ENCODE measurements around the gene CNTN1. TPM values are rescaled to one million over a fixed set of nuclear protein-coding genes. Genes with fewer than 3 reads are reported as not detected.

Gene CNTN1
- total and polyA plus RNA-seq, 2 experiments from 2014 or later: 4.2 to 4.7 TPM

- Histone ChIP-seq H3K27ac (no peak overlapping the region), H3K9me3 (ENCODE audit: low read depth) (no peaks in the 10 kb centered on the region), H3K27me3 (no peaks in the 10 kb centered on the region), H3K4me3 (no peak overlapping the region), H3K4me1 (ENCODE audit: low read depth) (no peaks in the 10 kb centered on the region), H3K36me3 (no peaks in the 10 kb centered on the region)
- TF ChIP-seq, protein P1, sequence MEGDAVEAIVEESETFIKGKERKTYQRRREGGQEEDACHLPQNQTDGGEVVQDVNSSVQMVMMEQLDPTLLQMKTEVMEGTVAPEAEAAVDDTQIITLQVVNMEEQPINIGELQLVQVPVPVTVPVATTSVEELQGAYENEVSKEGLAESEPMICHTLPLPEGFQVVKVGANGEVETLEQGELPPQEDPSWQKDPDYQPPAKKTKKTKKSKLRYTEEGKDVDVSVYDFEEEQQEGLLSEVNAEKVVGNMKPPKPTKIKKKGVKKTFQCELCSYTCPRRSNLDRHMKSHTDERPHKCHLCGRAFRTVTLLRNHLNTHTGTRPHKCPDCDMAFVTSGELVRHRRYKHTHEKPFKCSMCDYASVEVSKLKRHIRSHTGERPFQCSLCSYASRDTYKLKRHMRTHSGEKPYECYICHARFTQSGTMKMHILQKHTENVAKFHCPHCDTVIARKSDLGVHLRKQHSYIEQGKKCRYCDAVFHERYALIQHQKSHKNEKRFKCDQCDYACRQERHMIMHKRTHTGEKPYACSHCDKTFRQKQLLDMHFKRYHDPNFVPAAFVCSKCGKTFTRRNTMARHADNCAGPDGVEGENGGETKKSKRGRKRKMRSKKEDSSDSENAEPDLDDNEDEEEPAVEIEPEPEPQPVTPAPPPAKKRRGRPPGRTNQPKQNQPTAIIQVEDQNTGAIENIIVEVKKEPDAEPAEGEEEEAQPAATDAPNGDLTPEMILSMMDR (IDR thresholded peaks at IDR 0.05; ENCODE audit: low read depth, low read length): no peak
- peak in 1 of 2 donors; percentile 1 for DNase-seq (ENCODE audit: low read depth in 1 of 2, low spot score in 1 of 2)
Observed at GRCh38 chr12:41014643-41015020, 322.4 kb downstream of the CNTN1 start.

DNA sequence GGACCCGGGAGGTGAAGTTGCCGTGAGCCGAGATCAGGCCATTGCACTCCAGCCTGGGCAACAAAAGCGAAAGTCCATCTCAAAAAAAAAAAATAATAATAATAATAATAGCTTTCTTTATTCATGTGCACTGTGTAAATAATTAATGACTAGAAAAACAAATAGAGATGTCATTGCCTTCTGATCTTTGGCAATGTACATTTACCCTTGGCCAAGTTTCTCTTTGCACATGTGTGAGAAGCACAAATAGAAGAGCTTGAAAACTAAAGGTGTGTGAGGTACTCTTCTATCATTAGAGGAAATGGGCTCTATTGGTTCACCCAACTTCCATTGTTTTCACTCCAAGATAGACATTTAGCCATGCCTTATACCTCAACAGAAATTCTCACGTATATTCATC, 325.8 kb downstream of the CNTN1 start:
- Histone ChIP-seq H3K4me3 (no peak overlapping the region), H3K36me3 (no peaks in the 10 kb centered on the region), H3K27ac (no peak overlapping the region), H3K27me3 (no peaks in the 10 kb centered on the region), H3K9me3 (ENCODE audit: low read depth) (no peaks in the 10 kb centered on the region), H3K4me1 (ENCODE audit: low read depth) (no peaks in the 10 kb centered on the region)
- no peak for DNase-seq (ENCODE audit: low read depth in 1 of 2, low spot score in 1 of 2)
- TF ChIP-seq, protein P1 (IDR thresholded peaks at IDR 0.05; ENCODE audit: low read depth, low read length): no peak

DNA sequence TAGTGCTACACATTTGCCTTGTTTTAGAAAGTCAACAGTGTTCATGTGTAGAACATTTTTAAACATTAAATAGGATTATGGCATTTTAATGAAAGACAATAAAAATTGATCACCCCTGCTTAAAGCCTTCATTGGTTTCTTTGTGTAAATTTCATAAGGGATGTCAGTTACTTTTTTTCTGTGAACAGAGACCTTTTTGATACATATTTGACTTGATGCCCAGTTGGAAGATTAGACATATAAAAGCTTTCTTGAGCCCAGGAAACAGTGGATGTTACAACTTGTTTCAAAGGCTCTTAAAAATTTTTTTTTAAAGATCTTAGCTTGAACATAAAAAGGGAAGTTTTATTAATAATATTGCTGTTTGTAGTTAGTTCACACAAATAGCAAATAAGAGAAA, 327.2 kb downstream of the CNTN1 start:
- H3K36me3 ChIP-seq: no peaks in the 10 kb centered on the region
- H3K4me3 ChIP-seq: no peak overlapping the region
- H3K27ac ChIP-seq: no peak overlapping the region
- TF ChIP-seq, protein P1 (IDR thresholded peaks at IDR 0.05; ENCODE audit: low read depth, low read length): no peak
- no peaks in the 10 kb centered on the region for H3K9me3 ChIP-seq (ENCODE audit: low read depth)
- H3K4me1 ChIP-seq (ENCODE audit: low read depth): no peaks in the 10 kb centered on the region
- no peak for DNase-seq (ENCODE audit: low read depth in 1 of 2, low spot score in 1 of 2)
- no peaks in the 10 kb centered on the region for H3K27me3 ChIP-seq

DNA sequence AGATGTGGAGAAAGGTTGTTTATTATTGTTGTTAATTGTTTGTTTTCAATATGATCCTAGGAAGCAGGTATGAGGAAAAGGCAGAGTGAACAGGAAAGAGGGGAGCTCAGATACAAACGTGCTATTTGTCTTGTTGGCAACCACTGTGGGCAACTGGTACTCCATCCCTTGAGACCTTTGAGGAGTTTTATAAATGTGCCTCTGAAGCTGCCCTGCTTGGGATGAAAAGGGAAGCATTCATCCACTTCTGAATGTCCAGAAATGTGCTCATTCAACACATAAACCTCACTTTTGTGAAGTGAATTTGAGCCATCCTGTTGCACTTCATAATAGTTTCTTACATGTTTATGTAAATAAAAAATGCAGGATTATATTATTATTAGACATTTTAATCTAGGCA, 331.6 kb downstream of the CNTN1 start:
- no peaks in the 10 kb centered on the region for H3K9me3 ChIP-seq (ENCODE audit: low read depth)
- H3K27me3 ChIP-seq: no peaks in the 10 kb centered on the region
- H3K4me3 ChIP-seq: no peak overlapping the region
- H3K36me3 ChIP-seq: no peaks in the 10 kb centered on the region
- no peak for DNase-seq (ENCODE audit: low read depth in 1 of 2, low spot score in 1 of 2)
- no peaks in the 10 kb centered on the region for H3K4me1 ChIP-seq (ENCODE audit: low read depth)
- TF ChIP-seq, protein P1 (IDR thresholded peaks at IDR 0.05; ENCODE audit: low read depth, low read length): no peak
- no peak overlapping the region for H3K27ac ChIP-seq

DNA sequence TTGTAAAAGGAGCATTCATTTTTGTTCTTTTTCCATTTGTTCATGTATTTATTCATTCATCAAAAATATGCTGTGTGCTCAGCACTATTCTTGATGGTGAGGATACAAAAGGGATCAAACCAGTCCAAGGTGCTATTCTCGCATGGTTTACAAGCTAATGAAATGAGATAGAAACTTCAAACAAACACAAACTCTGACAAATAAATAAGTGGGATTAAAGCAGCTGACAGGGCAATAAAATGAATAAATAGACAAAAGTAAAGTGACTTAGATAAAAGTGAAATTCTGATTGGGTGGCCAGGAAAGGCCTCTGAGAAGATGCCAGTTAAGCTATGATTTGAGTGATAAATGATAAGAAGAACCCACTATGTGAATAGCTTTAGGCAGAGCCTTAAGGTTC, 333.9 kb downstream of the CNTN1 start:
- TF ChIP-seq, protein P1 (IDR thresholded peaks at IDR 0.05; ENCODE audit: low read depth, low read length): no peak
- H3K27ac ChIP-seq: no peak overlapping the region
- no peaks in the 10 kb centered on the region for H3K4me1 ChIP-seq (ENCODE audit: low read depth)
- H3K9me3 ChIP-seq (ENCODE audit: low read depth): no peaks in the 10 kb centered on the region
- DNase-seq (ENCODE audit: low read depth in 1 of 2, low spot score in 1 of 2): no peak
- H3K36me3 ChIP-seq: no peaks in the 10 kb centered on the region
- H3K27me3 ChIP-seq: no peaks in the 10 kb centered on the region
- H3K4me3 ChIP-seq: no peak overlapping the region

DNA sequence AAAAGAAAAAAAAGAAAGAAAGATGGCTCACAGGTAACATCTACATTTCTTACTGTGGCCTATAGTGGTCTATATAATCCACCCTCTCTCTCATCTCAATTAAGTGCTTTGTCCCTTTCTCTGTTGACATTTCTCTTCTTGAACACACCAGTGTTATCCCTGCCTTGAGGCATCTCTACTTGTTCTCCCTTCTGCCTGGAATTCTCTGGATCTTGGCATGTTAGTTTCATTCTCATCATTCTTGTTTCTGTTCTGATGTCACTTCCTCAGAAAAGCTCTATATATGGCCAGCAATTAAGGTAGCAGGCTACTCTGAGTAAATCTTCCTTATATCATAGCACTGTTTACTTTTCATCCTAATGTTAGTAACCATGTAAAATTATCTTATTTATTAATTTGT, 340.1 kb downstream of the CNTN1 start:
- Histone ChIP-seq H3K27me3 (no peaks in the 10 kb centered on the region), H3K9me3 (ENCODE audit: low read depth) (no peaks in the 10 kb centered on the region), H3K27ac (no peak overlapping the region), H3K4me1 (ENCODE audit: low read depth) (no peaks in the 10 kb centered on the region), H3K4me3 (no peak overlapping the region), H3K36me3 (no peaks in the 10 kb centered on the region)
- no peak for DNase-seq (ENCODE audit: low read depth in 1 of 2, low spot score in 1 of 2)
- TF ChIP-seq, protein P1 (IDR thresholded peaks at IDR 0.05; ENCODE audit: low read depth, low read length): no peak

Measured in cardiac muscle cell (in vitro differentiated cells and primary cell).